IPS-11a (cell line): ENCODE results near the gene MAP3K9.

Experiments used
- H3K4me3 ChIP-seq: one replicate; pipeline ENCODE4 v1.5.1; 2013; ENCODE audit warnings: low read depth, low read length, control low read depth

Gene MAP3K9

GRCh38 chr14:70702161-70702560 is 107.2 kb downstream of the MAP3K9 start:
- H3K4me3 ChIP-seq: no peak overlapping the region

DNA sequence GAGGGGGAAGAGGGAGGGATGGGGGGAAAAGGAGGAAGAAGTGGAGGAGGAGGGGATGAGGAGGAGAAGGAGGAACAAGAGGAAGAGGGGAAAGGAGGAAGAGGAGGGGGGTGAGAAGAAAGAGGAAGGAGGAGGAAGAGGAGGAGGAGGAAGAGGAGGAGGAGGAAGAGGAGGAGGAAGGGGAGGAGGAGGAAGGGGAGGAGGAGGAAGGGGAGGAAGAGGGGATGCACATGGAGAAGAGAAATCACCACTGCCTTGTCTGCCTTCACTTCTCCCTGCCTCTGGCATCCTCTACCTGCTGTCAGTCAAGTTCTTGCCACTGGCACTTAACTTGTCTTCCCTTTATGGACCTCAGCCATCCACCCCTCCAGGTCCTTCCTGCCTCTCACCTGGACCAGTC is 107.7 kb downstream of the MAP3K9 start:
- H3K4me3 ChIP-seq: no peak overlapping the region

GRCh38 chr14:70700955-70701585 is 108.2 kb downstream of the MAP3K9 start:
- no peak overlapping the region for H3K4me3 ChIP-seq

GRCh38 chr14:70699646-70700045 is 109.7 kb downstream of the MAP3K9 start:
- H3K4me3 ChIP-seq: no peak overlapping the region

- H3K4me3 ChIP-seq: no peak overlapping the region
Measured at GRCh38 chr14:70698288-70698687, 111.0 kb downstream of the MAP3K9 start.

GRCh38 chr14:70697701-70698100 is 111.6 kb downstream of the MAP3K9 start:
- H3K4me3 ChIP-seq: no peak overlapping the region

DNA sequence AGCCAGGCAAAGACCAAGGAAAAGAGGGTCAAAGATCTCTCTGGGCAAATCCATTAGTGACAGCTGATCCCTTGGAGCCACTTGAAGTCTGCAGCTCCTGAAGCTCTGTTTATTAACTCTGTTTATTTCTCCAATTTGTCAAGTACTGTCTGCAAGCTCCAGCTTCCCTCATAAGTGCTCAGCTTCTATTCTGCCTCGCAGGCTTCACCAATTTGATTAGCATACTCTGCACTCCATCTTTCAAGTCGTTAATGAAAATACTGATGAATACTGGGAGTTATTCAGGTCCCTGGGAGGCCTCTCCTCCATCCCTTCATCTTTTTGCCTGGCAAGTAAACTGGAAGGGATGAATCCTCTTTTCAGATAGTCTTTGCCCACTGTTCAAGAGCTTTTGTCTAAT is 113.3 kb downstream of the MAP3K9 start:
- no peak overlapping the region for H3K4me3 ChIP-seq

DNA sequence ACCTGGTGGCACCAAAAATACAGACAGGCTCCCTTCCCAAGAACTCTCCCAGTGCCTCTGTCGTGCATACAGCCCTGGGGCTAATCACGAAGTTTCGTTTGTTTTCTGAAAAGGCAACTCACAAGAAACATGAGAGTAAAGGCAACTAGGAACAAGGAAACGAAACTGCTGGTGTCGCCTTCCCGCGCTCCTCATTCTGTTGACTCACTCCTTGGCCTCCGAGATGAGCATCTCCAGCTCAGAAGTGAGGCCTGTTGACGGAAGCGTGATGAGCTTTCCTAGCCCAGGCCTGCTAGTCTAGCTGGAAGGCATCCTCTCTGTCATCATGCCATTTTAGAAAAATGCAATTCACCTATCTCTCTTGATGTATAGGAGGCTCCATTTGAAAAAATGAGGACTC is 117.1 kb downstream of the MAP3K9 start:
- H3K4me3 ChIP-seq: no peak overlapping the region

DNA sequence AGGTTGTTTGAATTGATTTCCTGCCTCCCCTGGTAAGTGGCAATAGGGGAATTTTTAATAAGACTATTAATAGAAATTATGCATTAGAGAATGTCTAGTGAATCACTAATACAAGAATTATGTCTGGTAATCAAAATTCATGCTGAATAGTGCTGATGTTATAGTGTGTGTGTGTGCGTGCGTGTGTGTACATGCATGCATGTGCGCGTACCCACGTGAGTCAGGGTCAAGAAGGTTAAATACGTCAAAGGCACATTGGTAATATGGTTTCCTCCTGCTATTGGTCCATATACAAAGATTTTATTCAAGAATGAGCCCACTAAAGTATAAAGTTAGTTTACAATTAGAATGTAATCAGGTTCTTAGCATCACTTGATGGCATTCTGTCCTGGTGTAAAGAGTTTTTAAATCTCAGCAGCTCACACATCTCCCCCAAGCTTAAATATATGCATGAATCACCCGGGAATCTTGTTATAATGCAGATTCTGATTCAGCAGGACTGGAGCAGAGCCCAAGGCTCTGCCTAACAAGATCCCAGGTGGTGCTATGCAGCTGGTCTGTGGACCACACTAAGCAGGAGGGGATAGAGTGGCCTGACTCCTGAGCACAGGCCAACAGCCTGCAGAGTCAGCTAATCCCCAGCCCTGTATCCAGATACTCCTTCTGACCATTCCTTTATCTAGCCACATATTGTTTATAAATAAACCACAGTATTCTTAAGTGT is 123.7 kb downstream of the MAP3K9 start:
- H3K4me3 ChIP-seq: no peak overlapping the region

- H3K4me3 ChIP-seq: no peak overlapping the region
Measured at GRCh38 chr14:70683983-70684382, 125.3 kb downstream of the MAP3K9 start.

GRCh38 chr14:70680748-70681147 is 128.6 kb downstream of the MAP3K9 start:
- H3K4me3 ChIP-seq: no peak overlapping the region

DNA sequence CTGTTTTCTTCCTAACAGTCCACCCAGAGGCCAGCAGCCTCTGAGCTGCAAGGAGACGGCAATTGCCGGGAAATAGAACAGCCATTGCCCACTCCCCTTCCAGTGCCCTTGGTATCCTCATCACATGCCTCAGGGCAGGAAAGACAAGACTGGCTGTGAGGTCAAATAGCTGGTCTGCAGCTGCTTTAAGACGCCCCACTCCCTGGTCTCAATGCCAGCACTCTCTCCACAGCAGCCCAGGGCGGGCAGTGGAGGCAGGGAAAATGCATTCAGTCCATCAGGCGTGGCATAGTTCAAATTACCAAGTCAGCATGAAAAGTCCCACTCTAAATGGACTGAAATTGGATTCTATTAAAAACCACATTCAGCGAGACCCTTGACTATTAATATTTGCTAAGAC is 132.0 kb downstream of the MAP3K9 start:
- no peak overlapping the region for H3K4me3 ChIP-seq
